Subcutaneous adipose tissue (tissue), 4 donors: ENCODE measurements around the gene TIMM23. TPM values are rescaled to one million over a fixed set of nuclear protein-coding genes. Genes with fewer than 3 reads are reported as not detected.

Experiments used
- total RNA-seq, 4 donors: library from RNA; depleted of rRNA; stranded (reverse); fragments of >200 nt; gene quantifications; one replicate each; pipeline ENCODE4 v1.1.0, GENCODE V29; 2016
- TF ChIP-seq, protein P1 (sequence below): fragments of 450-650 bp; IDR thresholded peaks from one replicate; pipeline ENCODE4 v1.5.1; 2016; ENCODE audit warnings: low read depth, mild to moderate bottlenecking, control low read depth, antibody characterized with exemption, moderate library complexity

The TIMM23 gene
- total RNA-seq, 4 donors from 2014 or later: 36.0 to 87.7 (median 43.5) TPM

DNA sequence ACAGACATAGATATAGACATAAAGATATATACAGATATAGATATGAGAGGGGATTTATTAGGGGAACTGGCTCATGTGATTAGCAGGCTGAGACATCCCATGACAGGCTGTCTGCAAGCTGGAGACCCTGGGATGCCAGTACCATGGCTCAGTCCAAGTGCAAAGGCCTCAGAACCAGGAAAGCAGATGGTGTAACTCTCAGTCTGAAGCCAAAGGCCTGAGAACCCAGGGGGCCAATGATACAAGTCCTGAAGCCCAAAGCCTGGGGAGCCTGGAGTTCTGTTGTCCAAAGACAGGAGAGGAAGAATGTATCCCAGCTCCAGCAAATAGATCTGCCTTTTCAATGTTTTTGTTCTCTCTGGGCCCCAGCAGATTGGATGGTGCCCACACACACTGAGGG, 52.7 kb downstream of the TIMM23 start:
- TF ChIP-seq, protein P1, sequence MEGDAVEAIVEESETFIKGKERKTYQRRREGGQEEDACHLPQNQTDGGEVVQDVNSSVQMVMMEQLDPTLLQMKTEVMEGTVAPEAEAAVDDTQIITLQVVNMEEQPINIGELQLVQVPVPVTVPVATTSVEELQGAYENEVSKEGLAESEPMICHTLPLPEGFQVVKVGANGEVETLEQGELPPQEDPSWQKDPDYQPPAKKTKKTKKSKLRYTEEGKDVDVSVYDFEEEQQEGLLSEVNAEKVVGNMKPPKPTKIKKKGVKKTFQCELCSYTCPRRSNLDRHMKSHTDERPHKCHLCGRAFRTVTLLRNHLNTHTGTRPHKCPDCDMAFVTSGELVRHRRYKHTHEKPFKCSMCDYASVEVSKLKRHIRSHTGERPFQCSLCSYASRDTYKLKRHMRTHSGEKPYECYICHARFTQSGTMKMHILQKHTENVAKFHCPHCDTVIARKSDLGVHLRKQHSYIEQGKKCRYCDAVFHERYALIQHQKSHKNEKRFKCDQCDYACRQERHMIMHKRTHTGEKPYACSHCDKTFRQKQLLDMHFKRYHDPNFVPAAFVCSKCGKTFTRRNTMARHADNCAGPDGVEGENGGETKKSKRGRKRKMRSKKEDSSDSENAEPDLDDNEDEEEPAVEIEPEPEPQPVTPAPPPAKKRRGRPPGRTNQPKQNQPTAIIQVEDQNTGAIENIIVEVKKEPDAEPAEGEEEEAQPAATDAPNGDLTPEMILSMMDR: no peak

DNA sequence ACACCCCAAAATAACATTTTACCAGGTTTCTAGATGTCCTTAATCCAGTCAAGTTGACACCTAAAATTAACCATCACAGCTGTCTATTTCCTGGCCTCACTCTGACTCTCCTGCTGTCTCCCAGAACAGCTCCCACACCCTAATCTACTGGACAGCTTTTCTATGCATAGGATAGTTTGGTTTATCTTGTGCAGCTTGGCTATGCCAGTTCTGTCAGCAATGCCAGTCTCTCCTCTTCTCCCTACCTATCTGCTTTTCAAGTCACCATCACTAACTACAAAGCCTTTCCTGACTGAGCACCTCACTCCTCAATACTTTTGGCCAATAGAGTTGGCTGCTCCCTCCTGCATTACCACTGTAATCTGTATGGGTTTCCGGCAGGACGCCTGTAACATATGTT, 53.1 kb downstream of the TIMM23 start:
- TF ChIP-seq, protein P1: no peak

DNA sequence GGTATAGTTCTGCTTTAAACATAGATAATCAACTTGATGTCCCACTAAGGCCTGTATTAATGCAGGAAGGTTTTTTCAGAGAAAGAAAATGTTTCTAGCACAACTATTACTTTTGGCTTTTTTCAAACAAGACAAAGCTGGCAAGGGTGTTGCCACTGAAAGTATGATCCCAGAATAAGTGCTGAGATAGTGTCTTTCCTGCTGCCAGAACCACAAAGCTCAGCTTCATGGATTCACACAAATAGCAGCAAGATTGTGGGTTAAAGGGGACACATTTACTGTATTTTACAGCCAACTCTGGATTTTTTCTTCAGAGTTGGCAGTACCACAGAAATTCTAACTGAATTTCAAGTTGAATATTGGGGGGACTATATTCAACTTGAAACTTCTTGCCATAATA, 53.8 kb downstream of the TIMM23 start:
- TF ChIP-seq, protein P1: no peak

DNA sequence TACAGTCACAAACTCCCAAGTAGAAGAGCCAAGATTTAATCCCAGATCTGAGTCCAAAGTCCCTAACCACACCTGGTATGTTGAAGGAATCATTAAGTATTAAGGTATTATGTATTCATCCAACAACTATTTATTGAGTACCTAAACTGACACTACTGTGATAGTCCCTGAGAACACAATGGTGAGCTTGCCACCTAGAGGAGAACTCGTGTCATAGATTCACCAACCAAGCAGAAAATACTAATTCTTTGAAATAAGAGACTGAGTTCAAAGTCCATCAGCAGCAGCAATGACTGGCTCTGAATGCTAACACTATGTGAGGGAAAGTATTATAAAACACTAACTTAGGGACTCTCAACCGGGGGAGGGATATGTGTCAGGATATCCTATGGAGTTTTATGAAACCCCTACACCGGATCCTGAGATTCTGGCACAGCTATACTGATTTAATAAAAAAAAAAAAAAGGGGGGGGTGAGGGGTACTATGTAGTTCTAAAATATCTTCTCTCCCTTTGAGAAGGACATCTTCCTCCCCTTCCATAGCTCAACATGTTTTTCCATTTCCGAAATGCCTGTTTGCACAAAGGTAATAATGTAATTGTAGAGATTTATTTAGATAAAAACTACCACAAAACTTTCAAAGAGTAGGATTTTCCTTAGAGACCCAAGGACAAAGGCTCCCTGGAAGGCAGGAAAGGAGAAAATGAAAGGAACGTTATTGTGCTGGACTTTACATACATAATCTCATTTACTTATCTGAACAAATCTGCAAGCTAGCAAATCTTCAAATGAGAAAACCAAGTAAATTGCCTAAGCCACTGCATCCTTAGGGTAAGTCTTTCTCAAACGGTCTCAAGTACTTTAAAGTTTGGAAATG, 56.5 kb downstream of the TIMM23 start:
- TF ChIP-seq, protein P1: no peak

DNA sequence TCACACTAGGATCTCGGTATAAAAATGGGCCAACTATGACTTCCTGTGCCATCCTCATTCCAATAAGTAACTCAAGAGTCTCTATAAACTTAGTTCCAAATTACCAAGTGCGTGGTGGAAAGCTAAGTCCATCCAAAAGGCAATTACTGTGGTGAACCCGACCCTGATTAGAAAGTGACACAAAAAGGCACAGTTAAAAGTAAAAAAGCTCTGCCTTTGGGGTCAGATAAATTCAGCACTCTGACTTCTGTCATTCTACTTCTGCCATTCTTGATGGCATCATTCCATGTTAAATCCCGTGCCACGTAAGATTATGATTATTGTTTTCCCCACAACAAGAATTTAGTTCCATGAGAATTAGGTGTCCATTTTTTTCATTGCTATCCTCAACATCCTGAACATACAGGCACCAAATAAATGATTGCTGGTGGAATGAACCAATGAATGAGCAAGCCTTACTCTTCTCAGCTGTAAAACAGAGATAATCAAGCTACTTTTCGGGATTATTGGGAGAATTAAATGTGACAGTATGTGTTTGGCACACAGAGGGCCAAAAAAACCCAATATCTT, 57.3 kb downstream of the TIMM23 start:
- TF ChIP-seq, protein P1: no peak

DNA sequence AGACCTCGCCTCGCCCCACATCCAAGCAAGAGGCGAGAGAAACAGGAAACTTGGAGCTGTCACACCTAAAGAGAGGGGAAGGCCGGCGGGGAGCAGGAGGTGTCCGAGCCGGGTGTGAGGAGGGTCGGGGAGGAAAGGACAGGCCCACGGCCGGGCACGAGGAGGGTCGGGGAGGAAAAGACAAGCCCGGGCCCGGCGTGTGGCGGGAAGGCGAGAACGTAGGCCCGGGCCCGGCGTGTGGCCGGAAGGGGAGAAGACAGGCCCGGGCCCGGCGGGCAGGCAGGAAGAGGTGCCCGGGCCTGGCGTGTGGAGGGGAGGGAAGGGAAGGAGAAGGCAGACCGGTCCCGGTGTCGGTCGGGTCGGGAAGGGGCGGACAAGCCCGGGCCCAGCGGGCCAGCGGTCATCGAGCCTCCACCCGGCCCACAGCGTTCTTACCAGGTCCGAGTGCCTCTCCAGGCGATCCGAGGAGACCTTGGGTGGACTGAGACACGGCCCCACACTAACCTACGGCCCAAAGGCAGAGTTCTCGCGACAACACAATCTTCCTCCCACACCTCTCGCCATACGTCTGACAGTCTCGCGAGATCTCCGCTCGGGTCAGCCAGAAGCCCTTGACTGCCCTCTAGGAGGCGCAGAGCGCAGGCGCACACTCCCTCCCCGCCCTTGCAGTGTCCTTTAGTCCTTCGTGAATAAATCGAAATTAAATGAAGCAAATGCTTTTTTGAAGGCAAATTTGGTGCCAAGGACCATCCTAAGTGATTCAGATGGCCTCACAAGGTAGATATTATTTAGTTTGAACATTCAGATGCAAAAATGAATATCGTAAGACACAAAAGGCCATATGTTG, 58.0 kb downstream of the TIMM23 start, which contains the start of gene NCOA4:
TSS of gene NCOA4 (minus strand) at position 533 of the 847 bp plus-strand sequence. CDS start 13,943 bp downstream, outside the sequence.
- TF ChIP-seq, protein P1: no peak
